Hypothalamus (tissue), 51 donors: ENCODE data around the gene CD47.

Experiments
- DNase-seq, 51 donors: peaks; one replicate each; lab custom pipeline; 2025; lab: John Stamatoyannopoulos, UW

The CD47 gene

GRCh38 chr3:108060331-108060730, 30.5 kb downstream of the CD47 start:
- DNase-seq, result no peak

GRCh38 chr3:108055931-108056330, 34.9 kb downstream of the CD47 start:
- no peak for DNase-seq

GRCh38 chr3:108054935-108055334, 35.9 kb downstream of the CD47 start:
- DNase-seq, result no peak

- no peak for DNase-seq
These were observed 37.3 kb downstream of the CD47 start for GRCh38 chr3:108053483-108053882.

- DNase-seq, result no peak
These were observed 37.8 kb downstream of the CD47 start for GRCh38 chr3:108053067-108053466.

- DNase-seq, result no peak
These were observed 39.8 kb downstream of the CD47 start for GRCh38 chr3:108051005-108051404.

- no peak for DNase-seq
These were observed 42.8 kb downstream of the CD47 start for GRCh38 chr3:108047987-108048386.

GRCh38 chr3:108046247-108046646, 44.6 kb downstream of the CD47 start:
- DNase-seq, result no peak

GRCh38 chr3:108044699-108045098, 46.1 kb downstream of the CD47 start:
- peak in 1 of 51 donors; percentile 40 for DNase-seq

GRCh38 chr3:108042300-108042699, 48.5 kb downstream of the CD47 start:
- DNase-seq, result no peak

GRCh38 chr3:108041253-108041652, 49.6 kb downstream of the CD47 start:
- no peak for DNase-seq

- no peak for DNase-seq
These were observed 53.1 kb downstream of the CD47 start for GRCh38 chr3:108037770-108038169.

GRCh38 chr3:108036984-108037741, 53.7 kb downstream of the CD47 start:
- no peak for DNase-seq

GRCh38 chr3:108036401-108036800, 54.4 kb downstream of the CD47 start:
- DNase-seq, result no peak

GRCh38 chr3:108035751-108036150, 55.1 kb downstream of the CD47 start:
- DNase-seq, result no peak

GRCh38 chr3:108031895-108032294, 58.9 kb downstream of the CD47 start:
- DNase-seq, result no peak

GRCh38 chr3:108030960-108031359, 59.9 kb downstream of the CD47 start:
- no peak for DNase-seq

GRCh38 chr3:108029466-108029865, 61.4 kb downstream of the CD47 start:
- DNase-seq, result no peak

GRCh38 chr3:108028896-108029295, 61.9 kb downstream of the CD47 start:
- no peak for DNase-seq

- DNase-seq, result no peak
These were observed 65.7 kb downstream of the CD47 start for GRCh38 chr3:108025177-108025576.

GRCh38 chr3:108024146-108024850, 66.5 kb downstream of the CD47 start:
- no peak for DNase-seq
